GM12874 (cell line): ENCODE data around the gene GRB10.

ENCODE experiments used
- TF ChIP-seq, protein P1 (sequence below): IDR thresholded peaks from 2 replicates; pipeline ENCODE4 v1.5.1; 2011; ENCODE audit warnings: low read depth, mild to moderate bottlenecking, control low read depth, low read length, moderate library complexity; ENCODE audit not compliant: insufficient read depth

GRB10 gene

DNA sequence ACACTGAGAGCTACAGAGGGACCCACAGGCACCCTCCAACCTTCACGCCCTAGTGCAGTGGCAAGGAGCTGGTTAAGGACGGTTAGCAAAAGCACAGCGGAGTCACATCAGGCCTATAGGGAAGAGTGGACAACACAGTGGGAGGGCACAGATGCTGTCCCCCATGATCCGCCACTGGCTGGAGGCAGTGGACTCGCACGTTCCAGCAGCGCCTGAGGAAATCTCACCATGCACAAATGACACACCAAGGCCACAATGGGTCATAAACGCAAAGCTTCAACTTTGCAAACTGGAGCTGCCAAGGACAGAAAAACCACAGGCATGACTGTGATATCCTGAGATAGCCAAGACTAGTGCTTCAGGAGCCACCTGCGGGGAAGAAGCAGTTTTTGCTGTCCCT is 58.8 kb downstream of the GRB10 start:
- TF ChIP-seq, protein P1, sequence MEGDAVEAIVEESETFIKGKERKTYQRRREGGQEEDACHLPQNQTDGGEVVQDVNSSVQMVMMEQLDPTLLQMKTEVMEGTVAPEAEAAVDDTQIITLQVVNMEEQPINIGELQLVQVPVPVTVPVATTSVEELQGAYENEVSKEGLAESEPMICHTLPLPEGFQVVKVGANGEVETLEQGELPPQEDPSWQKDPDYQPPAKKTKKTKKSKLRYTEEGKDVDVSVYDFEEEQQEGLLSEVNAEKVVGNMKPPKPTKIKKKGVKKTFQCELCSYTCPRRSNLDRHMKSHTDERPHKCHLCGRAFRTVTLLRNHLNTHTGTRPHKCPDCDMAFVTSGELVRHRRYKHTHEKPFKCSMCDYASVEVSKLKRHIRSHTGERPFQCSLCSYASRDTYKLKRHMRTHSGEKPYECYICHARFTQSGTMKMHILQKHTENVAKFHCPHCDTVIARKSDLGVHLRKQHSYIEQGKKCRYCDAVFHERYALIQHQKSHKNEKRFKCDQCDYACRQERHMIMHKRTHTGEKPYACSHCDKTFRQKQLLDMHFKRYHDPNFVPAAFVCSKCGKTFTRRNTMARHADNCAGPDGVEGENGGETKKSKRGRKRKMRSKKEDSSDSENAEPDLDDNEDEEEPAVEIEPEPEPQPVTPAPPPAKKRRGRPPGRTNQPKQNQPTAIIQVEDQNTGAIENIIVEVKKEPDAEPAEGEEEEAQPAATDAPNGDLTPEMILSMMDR, result no peak

DNA sequence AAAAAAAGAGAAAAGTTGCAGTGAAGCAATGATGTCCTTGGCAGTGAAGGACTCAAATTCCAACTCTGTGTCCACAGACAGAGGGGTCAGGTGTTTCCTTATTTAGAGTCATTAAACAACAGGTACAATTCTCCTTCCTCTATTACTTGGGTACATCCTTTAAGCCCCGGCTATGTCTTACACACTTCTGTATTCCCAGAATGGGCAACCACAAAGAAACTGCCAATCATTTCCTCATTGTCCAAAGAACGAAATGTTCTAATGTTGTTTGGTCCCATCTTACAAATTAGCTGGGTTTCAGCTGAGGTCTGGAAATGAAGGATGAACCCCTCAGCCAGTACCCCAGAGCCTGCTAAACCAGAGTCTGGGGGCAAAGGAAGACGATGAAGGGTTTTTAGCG is 59.5 kb downstream of the GRB10 start:
- TF ChIP-seq, protein P1, result no peak

GRCh38 chr7:50721661-50722259 is 60.9 kb downstream of the GRB10 start:
- TF ChIP-seq, protein P1, result no peak

GRCh38 chr7:50721160-50721559 is 61.5 kb downstream of the GRB10 start:
- TF ChIP-seq, protein P1, result no peak

GRCh38 chr7:50720295-50720694 is 62.4 kb downstream of the GRB10 start:
- TF ChIP-seq, protein P1, result no peak

DNA sequence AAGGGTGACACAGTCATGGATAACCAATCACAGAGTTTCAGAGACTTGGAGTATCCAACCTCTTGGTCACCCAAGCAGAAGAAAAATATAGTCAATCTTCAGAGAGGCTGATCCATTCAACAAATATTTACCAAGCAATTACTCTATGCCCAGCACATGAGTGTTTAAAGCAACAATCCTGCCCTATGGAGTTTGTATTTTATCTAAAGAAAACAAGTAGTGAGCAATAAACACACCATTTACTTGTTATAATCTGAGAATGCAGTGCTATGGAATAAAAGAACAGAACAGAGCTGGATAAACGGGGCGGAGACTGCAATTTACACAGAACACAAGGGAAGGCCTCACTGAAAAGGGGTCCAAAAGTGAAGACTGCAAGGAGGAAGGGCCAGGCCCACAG is 63.8 kb downstream of the GRB10 start:
- TF ChIP-seq, protein P1, result no peak

GRCh38 chr7:50718311-50718710 is 64.4 kb downstream of the GRB10 start:
- TF ChIP-seq, protein P1, result no peak

DNA sequence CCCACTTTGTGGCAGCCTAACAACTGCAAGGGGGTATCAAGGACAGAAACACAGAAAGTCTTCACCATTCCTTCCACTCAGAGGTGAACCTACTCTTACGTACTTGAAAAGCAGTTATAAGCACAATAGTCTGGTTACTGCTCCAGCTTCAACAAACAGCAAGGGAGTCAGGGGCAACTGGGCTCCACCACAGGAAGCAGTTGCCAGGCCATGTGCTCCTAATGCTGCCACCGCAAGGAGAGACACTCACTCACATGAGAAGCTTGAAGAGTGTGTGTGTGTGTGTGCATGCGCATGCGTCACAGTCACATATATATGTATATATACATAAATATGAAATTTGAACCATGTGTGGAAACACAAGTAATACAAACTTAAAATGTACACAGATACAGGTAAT is 65.5 kb downstream of the GRB10 start:
- TF ChIP-seq, protein P1, result no peak
